ENCODE measurements around the gene ACAA2.

ACAA2 gene

GRCh38 chr18:49813319-49814146 is at the start of gene ACAA2:
TSS of gene ACAA2 (minus strand) at chr18:49813533. CDS start at chr18:49813484, 49 bp downstream.
- peak; percentile 43 to 82 for DNase-seq

GRCh38 chr18:49862656-49863385 is 49.5 kb upstream of the ACAA2 start:
- DNase-seq = no peak

GRCh38 chr18:49861659-49862058 is 48.3 kb upstream of the ACAA2 start:
- DNase-seq = no peak

GRCh38 chr18:49859725-49860124 is 46.4 kb upstream of the ACAA2 start:
- no peak for DNase-seq

- DNase-seq = no peak
These were observed 45.7 kb upstream of the ACAA2 start for GRCh38 chr18:49859021-49859359.

GRCh38 chr18:49858309-49859020 is 45.1 kb upstream of the ACAA2 start:
- DNase-seq = peak; percentile 34 to 43

GRCh38 chr18:49857708-49858107 is 44.4 kb upstream of the ACAA2 start:
- DNase-seq = no peak

GRCh38 chr18:49856496-49856895 is 43.2 kb upstream of the ACAA2 start:
- DNase-seq = no peak

- DNase-seq = no peak
These were observed 42.5 kb upstream of the ACAA2 start for GRCh38 chr18:49855711-49856415.

- DNase-seq = no peak
These were observed 41.3 kb upstream of the ACAA2 start for GRCh38 chr18:49854681-49855080.

- DNase-seq = no peak
These were observed 40.1 kb upstream of the ACAA2 start for GRCh38 chr18:49853436-49853835.

GRCh38 chr18:49853011-49853410 is 39.7 kb upstream of the ACAA2 start:
- DNase-seq = no peak

GRCh38 chr18:49851624-49852023 is 38.3 kb upstream of the ACAA2 start:
- no peak for DNase-seq

GRCh38 chr18:49850636-49851035 is 37.3 kb upstream of the ACAA2 start:
- DNase-seq = no peak

GRCh38 chr18:49849331-49850217 is 36.2 kb upstream of the ACAA2 start:
- DNase-seq = peak; percentile 33 to 41

- DNase-seq = no peak
These were observed 34.8 kb upstream of the ACAA2 start for GRCh38 chr18:49848115-49848514.

GRCh38 chr18:49847524-49847923 is 34.2 kb upstream of the ACAA2 start:
- DNase-seq = no peak

GRCh38 chr18:49846718-49847470 is 33.6 kb upstream of the ACAA2 start:
- DNase-seq = no peak

- DNase-seq = no peak
These were observed 33.0 kb upstream of the ACAA2 start for GRCh38 chr18:49846361-49846662.

GRCh38 chr18:49845629-49846360 is 32.5 kb upstream of the ACAA2 start:
- DNase-seq = no peak

- no peak for DNase-seq
These were observed 31.6 kb upstream of the ACAA2 start for GRCh38 chr18:49844903-49845302.
